ENCODE data around the gene HUNK.

DNA sequence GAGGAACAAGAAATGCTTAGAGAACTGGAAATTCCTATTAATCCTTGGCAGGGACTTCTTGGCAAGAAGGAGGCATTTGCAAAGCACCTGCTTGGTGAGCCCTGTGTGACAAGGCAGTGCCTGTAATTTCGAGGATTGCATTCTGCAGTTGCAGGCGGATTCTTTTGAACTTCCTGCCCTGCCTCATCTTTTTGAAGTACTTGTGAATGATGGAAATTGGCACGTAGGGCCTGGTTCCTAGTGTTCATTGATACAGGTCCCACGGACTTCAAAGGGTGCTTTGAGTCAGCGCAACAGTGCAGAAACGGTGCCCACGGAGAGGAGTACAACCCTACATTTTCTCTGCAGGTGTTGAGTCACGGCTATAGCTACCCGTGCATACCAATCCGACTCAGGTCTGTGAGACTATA lies 6.4 kb downstream of the HUNK start:
- TF ChIP-seq EZH2 (IDR thresholded peaks at IDR 0.05; ENCODE audit: insufficient read depth, poor library complexity, severe bottlenecking) (no peak), EZH2phosphoT487 (IDR thresholded peaks at IDR 0.05; ENCODE audit: insufficient read depth, low read depth) (no peak)
